Stimulated activated CD8-positive, alpha-beta memory T cell treated with anti-CD3 and anti-CD28 coated beads, Interleukin-15, amount 100 ng/mL, for 1 hour (primary cell): ENCODE measurements around the gene ADGRG3.

Experiments used
- DNase-seq: peaks from one replicate; pipeline ENCODE4 v3.0.0-alpha.2; 2020; ENCODE audit warnings: low read depth

The ADGRG3 gene

DNA sequence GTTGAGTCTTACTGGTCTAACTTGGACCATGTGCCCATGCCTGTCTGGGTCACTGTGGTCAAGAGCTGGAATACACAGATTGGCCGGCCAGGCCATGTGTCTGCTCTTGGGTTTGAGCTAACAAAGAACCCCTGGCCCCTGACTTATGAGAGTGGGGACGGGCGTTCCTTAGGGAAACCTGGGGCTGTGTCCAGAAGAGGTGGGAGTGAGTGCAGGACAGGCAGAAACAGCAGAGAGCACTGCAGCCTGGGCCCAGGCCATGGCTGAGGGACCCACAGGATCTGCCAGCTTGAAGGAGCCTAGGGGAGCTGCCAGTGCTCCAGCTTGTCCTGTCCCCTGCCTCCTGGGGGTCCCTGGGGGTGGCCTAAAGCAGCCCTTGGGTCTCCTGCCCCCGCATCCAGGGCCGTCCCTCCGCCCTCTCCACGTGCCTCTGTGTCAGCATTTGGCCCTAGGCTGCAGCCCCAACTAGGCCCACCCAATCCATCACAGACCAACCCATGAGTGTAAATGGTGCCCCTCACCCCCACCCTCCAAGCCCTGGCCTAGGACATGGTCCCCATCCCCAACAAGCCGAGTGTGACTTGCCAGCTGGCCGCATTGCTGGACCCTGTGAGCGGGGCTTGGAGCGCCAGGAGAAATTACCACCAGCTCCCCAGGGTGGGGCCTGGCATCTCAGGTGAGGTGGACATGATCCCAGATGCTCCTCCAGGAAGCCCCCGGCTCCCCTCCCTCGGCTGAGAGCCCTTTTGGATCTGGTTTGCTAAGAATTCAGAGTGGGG, 14.0 kb downstream of the ADGRG3 start:
- DNase-seq: no peak

DNA sequence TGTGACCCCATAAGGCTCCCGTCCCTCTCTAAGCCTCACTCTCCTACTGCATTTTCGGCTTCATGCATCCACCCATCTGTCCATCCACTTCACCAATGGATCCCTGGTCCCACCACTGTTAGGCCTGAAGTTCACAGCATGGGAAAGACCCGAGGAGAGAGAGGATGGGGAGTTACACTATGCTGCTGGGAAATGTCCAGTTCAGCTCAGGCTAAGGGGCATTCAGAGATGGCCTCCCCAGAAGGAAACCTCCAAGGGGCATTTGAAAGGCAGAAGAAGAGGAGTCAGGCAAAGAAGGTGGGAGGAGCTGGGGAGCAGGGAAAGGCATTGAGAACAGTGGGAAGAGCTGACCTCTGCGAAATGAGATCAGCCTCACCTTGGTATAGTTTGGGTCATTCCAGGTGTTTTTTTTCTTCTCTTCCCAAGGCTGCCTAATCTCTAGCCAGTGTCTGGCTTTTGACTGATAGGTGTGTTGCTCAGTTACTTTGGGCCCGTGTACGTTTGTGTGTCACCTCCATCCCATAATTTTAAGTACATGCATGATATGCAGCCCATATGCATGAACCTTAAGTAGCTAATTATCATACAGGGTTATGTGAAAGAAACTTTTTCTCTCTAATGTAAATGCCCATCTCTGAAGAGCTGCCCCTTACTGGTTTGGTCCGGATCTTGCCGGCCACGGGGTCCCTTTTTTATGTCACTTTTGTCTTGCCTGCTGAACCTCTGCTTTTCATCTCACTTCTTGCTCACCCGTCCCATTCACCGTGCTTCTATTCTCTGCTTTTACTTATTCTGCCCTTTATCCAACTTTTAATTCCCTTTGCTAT, 14.9 kb downstream of the ADGRG3 start:
- no peak for DNase-seq

DNA sequence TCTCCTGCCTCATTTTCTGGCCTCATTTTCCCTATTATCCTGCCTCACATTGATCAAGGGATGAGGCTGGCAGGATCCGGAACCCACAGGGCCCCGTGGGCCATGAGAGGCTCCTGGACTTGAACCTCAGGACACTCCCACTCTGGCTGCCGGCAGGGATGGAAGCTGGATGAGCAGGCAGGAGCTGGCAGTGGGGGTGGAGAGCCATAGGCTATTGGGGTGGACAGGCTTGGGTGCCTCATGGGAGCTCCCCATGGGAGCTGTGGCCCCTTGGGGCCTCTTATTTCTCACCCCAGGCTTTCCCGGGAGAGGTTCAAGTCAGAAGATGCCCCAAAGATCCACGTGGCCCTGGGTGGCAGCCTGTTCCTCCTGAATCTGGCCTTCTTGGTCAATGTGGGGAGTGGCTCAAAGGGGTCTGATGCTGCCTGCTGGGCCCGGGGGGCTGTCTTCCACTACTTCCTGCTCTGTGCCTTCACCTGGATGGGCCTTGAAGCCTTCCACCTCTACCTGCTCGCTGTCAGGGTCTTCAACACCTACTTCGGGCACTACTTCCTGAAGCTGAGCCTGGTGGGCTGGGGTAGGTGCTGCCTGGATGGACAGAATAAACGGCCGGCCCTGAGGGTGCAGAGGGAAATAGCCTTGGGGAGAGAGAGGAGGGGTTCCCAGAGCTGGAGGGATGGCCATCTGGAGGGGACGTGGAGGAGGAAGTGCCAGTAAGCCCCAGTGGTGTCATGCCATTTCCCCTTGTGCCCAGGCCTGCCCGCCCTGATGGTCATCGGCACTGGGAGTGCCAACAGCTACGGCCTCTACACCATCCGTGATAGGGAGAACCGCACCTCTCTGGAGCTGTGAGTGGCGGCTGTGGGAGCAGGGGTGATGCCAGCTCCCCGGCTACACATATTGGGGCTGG, 15.8 kb downstream of the ADGRG3 start:
- no peak for DNase-seq

DNA sequence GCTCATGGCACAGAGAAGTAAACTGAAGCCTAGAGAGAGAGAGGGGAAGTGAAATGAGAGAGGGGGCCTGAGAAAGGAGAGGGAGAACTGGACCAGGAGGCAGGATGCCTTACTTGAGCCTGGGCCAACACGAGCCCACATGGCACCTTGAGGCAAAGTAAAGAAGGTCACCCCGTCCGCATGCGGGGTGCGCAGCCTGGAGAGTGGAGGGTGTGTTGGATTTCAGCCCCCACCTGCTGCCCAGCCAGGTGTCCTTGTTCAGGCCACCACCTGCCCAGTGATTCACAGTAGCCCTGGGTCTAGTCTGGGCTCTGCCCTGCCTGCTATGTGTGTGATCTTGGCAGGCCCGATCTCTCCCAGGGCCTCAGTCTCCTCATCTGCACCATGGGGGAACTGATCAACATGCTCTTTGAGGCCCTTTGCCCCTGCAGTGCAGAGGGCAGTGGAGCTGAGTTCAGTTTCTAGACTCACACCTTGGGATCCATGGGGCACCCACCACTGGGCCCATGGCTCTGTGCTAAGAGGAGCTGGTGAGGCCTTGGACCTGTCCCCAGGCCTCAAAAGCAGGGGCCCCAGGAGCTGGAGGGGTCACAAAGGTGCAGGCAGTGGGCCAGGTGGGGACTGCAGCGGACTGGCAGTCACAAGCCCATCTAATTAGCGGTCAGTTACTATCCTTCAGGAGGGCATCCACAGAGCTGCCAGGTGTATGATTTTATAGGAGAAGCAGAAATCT, 16.7 kb downstream of the ADGRG3 start:
- no peak for DNase-seq

DNA sequence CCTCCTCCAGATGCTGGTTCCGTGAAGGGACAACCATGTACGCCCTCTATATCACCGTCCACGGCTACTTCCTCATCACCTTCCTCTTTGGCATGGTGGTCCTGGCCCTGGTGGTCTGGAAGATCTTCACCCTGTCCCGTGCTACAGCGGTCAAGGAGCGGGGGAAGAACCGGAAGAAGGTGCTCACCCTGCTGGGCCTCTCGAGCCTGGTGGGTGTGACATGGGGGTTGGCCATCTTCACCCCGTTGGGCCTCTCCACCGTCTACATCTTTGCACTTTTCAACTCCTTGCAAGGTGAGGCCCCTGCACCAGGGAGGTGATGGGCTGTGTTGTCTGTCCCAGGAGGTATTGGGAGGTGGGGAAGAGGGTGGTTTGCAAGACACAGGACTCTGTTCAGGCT, 17.5 kb downstream of the ADGRG3 start:
- no peak for DNase-seq

DNA sequence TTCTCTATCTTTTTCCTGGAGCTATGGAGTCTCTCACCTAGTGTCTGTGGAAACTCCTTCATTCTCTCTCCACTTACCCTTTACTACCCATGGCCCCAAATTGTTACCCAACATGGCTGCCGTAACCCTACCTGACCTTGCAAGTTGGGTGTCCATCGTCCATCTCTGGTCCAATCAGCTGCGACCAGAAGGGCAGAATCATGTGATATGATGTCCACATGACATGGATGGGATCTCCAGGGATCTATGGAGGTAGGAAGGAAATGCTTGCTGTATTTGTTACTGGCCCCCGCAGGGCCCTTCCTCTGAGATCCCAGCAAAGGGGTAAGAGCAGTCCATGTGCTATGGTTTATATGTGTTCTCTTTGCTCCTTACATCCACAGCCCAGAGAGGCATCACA, 18.5 kb downstream of the ADGRG3 start:
- DNase-seq: no peak

DNA sequence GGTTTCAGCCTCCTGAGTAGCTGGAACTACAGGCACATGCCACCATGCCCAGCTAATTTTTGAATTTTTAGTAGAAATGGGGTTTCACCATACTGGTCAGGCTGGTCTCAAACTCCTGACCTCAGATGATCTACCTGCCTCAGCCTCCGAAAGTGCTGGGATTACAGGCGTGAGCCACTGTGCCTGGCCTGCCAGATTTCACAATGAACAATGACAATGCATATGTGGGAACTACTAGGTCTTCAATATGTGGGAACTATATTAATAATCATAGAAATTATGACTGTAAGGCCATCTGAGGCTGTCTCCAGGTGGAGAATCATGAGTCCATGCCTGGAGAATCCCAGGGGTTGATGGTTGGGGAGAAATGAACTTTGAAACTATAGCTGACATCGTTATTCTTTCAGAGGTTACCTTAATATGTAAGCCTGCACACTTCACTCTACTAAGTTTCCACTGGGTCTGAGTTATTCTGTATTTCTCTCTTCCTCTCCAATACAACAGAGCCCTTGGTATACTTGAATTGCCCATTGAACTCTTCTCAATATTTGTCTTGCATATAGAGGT, 19.3 kb downstream of the ADGRG3 start:
- DNase-seq: no peak

DNA sequence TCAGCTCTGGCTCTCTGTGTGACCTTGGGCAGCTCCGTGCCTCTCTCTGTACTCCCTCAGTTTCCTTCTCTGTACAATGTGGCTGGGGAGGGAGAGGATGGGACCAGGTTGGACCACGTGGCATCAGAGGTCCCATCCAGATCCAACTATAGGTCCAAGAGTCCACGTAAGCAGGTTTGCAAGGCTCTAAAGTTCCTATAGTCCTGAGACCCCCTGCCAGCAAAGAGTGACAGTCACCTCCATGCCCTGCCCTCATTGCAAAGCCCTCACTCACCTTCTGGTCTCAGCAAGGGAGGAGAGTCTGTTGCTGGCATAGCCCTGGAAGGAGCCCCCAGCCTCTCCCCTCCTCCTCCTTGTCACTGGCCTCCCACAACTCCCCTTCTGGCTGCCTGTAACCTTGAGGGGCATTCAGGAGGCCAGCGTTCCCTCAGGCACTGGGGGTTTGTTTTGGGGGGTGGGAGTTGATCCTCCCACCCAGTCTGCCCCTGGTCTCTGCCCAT, 20.4 kb downstream of the ADGRG3 start:
- no peak for DNase-seq

DNA sequence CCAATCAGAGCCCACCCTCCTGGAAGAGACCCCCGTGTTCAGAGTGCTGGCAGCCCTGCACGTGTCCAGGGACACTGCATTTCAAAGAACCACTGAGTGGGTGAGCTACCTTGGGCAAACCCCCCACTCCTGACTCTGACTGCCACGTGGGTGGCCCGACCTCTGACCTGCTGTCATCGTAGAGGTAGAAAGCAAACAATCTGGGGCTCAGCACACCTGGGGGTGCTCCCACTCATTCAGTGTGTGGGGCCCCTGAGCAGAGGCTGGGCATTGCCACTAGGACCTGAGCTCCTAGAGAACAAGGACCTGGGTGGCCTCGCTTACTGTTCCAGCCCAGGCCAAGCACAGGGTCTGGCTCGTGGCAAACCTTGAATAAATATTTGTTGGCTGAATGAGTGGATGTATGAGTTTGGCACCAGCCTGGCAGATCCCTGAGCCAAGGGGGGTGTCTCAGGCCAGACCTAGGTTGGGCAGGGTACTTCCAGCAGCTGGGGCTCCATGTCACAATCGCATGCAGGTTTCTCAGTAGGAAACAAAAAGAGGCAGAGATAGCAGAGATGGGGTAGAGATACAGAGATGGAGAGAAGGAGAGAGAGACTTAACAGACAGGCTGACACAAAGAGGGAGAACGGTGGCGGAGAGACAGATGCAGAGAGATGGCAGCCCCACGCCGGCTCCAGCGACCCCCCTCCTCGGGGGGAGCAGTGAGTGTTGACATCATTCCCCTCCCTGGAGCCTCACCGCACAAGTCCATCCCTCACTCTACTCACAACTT, 21.1 kb downstream of the ADGRG3 start:
- no peak for DNase-seq

DNA sequence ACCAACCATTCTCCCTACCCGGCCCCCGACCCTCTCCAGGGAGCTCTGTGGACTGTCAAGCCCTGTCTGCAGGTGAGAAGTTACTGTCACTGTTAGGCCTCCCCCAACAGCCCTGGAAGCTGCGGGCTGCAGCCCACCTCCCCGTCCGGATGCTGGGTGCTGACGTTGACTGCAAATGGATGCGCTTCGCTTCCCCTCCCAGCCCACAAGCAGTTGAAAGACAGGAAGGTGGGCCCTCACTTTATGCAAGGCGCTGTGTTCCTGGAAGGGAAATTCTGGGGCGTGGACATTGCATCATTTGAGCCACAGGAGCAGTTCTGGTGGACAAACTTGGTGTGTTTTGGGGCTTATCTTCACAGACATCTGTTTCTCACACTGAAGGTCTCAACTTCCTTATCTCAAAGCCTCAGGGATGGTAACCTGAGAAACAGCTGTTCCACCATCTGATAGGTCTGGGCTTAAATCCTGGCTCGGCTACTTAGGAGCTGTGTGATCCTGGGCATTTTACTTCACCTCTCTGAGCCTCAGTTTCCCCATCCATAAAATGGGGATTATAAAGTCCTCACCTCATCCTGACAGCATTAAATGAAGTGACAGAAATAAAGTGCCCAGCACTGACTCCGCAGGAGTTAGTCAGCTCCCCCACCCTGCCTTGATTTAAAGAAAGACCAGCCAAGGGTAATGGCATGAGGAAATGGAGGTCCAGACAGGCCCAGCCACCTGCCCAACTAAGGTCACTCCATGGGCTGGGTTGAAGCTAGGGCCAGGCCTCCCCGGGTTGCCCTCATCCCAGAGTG, 21.9 kb downstream of the ADGRG3 start:
- DNase-seq: no peak

DNA sequence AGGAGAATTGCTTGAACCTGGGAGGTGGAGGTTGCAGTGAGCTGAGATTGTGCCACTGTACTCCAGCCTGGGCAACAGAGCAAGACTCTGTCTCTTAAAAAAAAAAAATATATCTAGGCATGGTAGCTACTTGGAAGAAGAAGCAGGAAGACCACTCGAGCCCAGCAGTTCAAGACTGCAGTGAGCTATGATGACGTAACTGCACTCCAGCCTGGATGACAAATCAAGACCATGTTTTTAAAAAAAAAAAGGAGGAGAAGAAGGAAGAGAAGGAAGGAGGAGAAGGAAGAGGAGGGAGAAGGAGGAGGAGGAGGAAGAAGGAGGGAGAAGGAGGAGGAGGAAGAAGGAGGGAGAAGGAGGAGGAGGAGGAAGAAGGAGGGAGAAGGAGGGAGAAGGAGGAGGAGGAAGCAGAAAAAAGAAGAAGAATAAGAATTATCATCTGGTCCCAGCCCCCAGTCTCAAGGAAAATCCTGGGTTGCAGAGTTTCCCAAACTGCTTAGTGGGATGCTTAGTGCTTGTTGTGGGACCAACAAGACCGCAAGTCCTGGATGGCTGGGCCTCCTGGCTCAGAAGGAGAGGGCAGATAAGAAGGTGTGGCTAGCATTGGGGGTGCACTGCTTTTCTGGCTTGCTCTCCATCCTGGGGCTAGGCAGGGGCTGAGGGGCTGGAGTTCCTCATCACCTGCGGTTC, 22.8 kb downstream of the ADGRG3 start:
- DNase-seq: no peak

DNA sequence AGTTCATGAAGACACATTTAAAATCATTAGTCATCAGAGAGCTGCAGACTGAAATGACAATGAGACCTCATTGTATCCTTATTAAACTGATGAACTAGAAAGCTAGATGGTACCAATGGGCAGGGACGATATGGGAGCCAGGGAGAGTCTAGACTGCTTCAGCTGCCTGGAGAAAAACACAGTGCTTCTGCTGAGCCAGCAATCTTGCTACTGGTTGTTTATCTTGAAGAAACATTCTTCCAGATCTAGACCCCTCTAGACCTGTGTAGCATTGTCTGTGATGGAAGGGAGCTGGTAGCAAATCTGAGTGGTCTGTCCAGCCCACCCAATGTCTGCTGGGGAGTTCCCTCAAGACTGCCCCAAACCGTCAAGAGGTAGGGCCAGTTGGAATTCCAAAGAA, 24.5 kb downstream of the ADGRG3 start:
- no peak for DNase-seq

DNA sequence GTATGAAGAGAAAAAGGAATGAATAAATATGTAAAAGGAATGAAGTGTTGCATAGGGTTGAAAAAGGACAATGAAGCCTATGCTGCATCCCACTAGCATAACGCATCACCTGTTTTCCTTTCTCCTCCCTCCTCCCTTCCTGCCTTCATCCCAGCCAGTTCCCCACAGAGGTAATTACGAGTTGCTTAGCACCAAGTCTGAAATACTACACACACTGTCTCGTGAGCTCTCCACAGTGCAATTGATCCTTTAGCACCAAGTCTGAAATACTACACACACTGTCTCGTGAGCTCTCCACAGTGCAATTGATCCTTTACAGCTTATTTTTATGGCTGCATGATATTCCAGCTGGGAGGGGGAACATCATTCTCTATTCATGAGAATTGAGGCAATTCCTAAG, 25.4 kb downstream of the ADGRG3 start:
- DNase-seq: no peak

DNA sequence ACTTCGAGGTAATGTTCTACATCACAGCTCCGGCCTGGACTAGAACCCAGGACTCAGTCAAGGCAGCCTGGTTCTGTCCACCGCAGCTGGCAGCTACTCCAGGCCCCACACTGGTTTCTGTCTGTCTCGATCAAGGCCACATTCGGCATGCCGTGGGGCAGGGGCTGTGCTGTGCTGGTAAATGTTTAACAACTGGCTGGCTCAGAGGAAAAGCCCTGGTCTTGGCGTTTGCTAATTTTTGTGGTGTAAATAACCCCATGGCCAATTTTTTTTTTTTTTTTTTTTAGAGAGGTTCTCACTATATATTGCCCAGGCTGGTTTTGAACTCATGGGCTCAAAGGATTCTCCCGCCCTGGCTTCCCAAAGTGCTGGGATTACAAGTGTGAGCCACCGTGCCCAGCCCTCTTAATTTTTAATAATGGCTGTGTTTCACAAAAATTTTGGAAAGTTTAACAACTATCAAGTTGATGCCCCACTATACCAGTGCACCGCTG, 26.2 kb downstream of the ADGRG3 start:
- no peak for DNase-seq

DNA sequence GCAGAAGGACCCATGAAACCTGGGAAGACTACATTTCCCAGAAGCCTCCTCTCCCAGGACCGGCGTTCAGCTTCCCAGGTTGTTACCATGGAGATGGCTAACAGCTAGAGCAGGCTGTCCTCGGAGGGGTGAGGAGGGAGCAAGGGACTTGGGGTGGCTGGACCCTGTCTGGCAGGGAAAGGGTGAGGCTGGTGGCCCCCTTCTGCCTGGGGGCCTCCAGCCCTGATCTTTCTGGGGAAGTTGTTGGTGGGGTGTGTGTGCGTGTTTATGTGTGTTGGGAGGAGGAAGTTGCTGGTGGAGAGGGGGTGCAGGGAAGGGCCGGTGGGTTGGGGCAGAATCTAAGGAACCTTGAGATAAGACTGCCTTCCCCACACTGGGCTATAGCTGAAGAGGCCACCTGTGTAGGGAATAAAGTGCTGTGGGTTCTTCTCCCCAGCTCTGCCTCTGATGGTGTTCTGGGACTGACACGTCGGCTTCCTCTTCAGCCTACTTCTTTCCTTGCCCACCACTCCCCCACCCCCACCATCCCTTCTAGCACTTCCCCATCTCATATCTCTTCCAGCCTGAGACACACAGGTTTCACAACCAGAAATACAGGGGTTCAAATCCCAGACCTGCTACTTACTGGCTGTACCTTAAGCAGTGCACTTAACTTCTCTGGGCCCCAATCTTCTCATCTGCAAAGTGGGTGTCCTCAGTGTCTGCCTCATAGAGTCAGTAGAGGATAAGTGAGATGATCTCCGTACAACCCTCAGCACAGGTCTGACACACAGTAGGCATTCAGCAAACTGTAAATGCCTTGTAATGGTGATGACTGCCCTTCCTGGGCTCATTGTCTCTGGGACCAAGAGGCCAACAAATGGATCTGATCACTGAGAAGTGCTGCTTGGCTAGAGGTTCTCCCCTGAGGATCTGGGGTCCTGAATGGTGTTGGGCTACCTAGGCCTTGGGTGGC, 26.9 kb downstream of the ADGRG3 start, which contains the start of gene DRC7:
TSS of gene DRC7 (plus strand) at position 82 of the 955 bp plus-strand sequence. CDS start 3,144 bp downstream, outside the sequence.
- no peak for DNase-seq

DNA sequence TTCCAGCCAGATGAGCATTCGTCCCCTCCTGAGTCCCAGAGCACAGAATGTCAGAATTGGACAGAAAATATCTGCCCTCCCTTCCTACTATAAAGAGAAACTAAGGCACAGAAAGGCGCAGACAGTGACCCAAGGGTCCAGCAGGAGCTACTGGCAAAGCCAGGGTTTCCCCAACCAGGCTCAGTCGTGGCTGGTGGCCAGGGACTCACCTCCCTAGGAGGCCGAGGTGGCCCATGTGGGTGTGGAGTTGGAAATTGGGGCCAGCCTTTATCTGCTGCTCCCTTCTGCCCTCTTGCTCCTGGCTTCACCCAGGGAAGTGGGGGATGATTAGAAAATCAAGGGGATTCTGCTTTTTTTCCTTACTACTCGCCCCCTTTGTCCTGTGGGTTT, 27.6 kb downstream of the ADGRG3 start:
- no peak for DNase-seq

DNA sequence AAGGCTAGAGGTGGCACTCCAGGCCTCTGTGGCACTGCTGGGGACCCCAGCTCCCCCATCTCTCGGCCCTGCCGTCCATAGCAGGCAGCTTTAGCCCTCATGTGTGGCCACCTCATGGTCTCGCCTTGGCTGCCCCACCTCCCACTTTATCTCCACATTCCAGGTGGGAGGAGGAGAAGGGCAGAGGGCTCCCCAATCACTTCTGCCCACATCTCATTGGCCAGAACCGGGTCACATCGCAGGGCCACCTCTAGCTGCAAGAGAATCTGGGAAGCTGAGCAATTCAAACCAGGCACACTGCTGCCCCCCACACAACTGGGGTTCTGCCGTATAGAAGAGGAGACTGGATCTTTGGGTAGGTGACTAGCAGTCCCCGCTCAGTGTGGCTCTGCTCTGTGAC, 28.1 kb downstream of the ADGRG3 start:
- no peak for DNase-seq
